K562 (cell line): ENCODE data around the gene KCNK6. TPM values are rescaled to one million over a fixed set of nuclear protein-coding genes. Genes with fewer than 3 reads are reported as not detected.

Source experiments
- ATAC-seq: fragments of 200-7000 bp; cut with Tn5 transposase; 3 replicates; pipeline ENCODE4 v1.9.1; 2020; ENCODE audit warnings: moderate library complexity
- BruUV-seq: library from RNA; stranded (reverse); fragments of 400-500 nt; replicated peaks from 2 replicates; lab custom pipeline; 2021; lab: Mats Ljungman, UMichigan
- CTCF ChIA-PET: fragments of 300-600 bp; formaldehyde crosslinking; extraction: SDS; loops from one replicate; lab custom pipeline; 2021; ENCODE audit warnings: low intra/inter-chr PET ratio; lab: Yijun Ruan, JAX
- POLR2A ChIA-PET: fragments of 300-600, 350-650 bp; sonication (Branson Sonifier 250); formaldehyde crosslinking; extraction: SDS; loops from one replicate; lab custom pipeline; 2021; ENCODE audit warnings: antibody characterized with exemption, inconsistent platforms; lab: Yijun Ruan, JAX
- DNase-seq, 4 experiments: peaks; one replicate each; pipeline versions ENCODE4 v3.0.0 to v3.0.0-alpha.2; 2011 to 2018; ENCODE audit warnings: low spot score in 3 of 4, mixed read lengths in 3 of 4; ENCODE audit errors: extremely low read depth in 1 of 4
- FAIRE-seq: peaks from 2 replicates; lab custom pipeline; 2011; peaks lifted over from hg19 to GRCh38; lab: Jason Lieb, UNC
- H2AFZ ChIP-seq: 2 replicates; pipeline ENCODE4 v1.6.0; 2011; ENCODE audit warnings: low read depth, low read length, control low read depth, inconsistent platforms
- H3K27ac ChIP-seq: fragments of 200-600 bp; 3 replicates; pipeline ENCODE4 v1.8.0; 2011; ENCODE audit warnings: low read depth, mild to moderate bottlenecking, control low read depth, inconsistent platforms, low read length, moderate library complexity, mixed read lengths; ENCODE audit errors: extremely low read depth
- H3K27me3 ChIP-seq, 2 experiments: fragments of 300-600 bp in 1 of 2; 2 replicates in 1 of 2; 3 replicates in 1 of 2; pipeline versions ENCODE4 v1.6.0 to v1.8.0; 2011; ENCODE audit warnings: inconsistent platforms in 2 of 2, low read length in 2 of 2, mild to moderate bottlenecking in 1 of 2, mixed read lengths in 1 of 2, moderate library complexity in 1 of 2; ENCODE audit not compliant: control insufficient read depth in 2 of 2, insufficient read depth in 2 of 2
- H3K36me3 ChIP-seq: fragments of 300-600 bp; 3 replicates; pipeline ENCODE4 v1.8.0; 2011; ENCODE audit warnings: mild to moderate bottlenecking, low read length, inconsistent platforms; ENCODE audit not compliant: control insufficient read depth, insufficient read depth
- H3K4me1 ChIP-seq, 2 experiments: fragments of 200-600 bp in 1 of 2; replicated peaks in 1 of 2; 2 replicates in 1 of 2; 3 replicates in 1 of 2; pipeline versions ENCODE4 v1.5.1 to v1.8.0; 2011; ENCODE audit warnings: inconsistent platforms in 2 of 2, low read length in 2 of 2, mild to moderate bottlenecking in 1 of 2, mixed read lengths in 1 of 2, moderate library complexity in 1 of 2; ENCODE audit not compliant: control insufficient read depth in 2 of 2, insufficient read depth in 2 of 2
- H3K4me2 ChIP-seq: 2 replicates; pipeline ENCODE4 v1.6.1; 2011; ENCODE audit warnings: low read length, control low read depth, inconsistent platforms, mixed read lengths; ENCODE audit not compliant: insufficient read depth
- H3K4me3 ChIP-seq: fragments of 200-600 bp; sonication (generic), shearing (Covaris generic); 2 replicates; pipeline ENCODE4 v1.5.1; 2016; ENCODE audit warnings: control low read depth, inconsistent platforms
- H3K79me2 ChIP-seq: fragments of 200-600 bp; 3 replicates; pipeline ENCODE4 v1.8.0; 2011; ENCODE audit warnings: low read length, inconsistent platforms; ENCODE audit not compliant: control insufficient read depth, insufficient read depth
- H3K9ac ChIP-seq, 2 experiments: 2 replicates each; pipeline versions ENCODE4 v1.6.0 to v1.6.1; 2011; ENCODE audit warnings: low read depth in 2 of 2, low read length in 2 of 2, control low read depth in 1 of 2, inconsistent platforms in 1 of 2, mild to moderate bottlenecking in 1 of 2, mixed read lengths in 1 of 2; ENCODE audit not compliant: insufficient read depth in 1 of 2
- H3K9me1 ChIP-seq: one replicate; pipeline ENCODE4 v1.6.0; 2011; ENCODE audit warnings: inconsistent platforms, mild to moderate bottlenecking, low read length, moderate library complexity; ENCODE audit not compliant: control insufficient read depth, insufficient read depth
- H3K9me3 ChIP-seq: replicated peaks from 2 replicates; pipeline ENCODE4 v1.5.1; 2011; ENCODE audit warnings: low read depth, low read length, inconsistent platforms; ENCODE audit not compliant: control insufficient read depth, insufficient read depth
- H4K20me1 ChIP-seq: replicated peaks from 2 replicates; pipeline ENCODE4 v1.6.1; 2011; ENCODE audit warnings: low read length, inconsistent platforms, mixed read lengths; ENCODE audit not compliant: control insufficient read depth, insufficient read depth
- CCNT2 ChIP-seq: IDR thresholded peaks from 2 replicates; pipeline ENCODE4 v1.6.1; 2011; ENCODE audit warnings: borderline replicate concordance, low read depth, mild to moderate bottlenecking, moderate library complexity, mixed read lengths, low read length; ENCODE audit not compliant: insufficient read length; ENCODE audit errors: extremely low read depth
- CHD4 ChIP-seq: fragments of 200-600 bp; sonication (generic); IDR thresholded peaks from 3 replicates; pipeline ENCODE4 v1.6.1; 2012; ENCODE audit warnings: low read depth, mild to moderate bottlenecking, mixed read lengths, low read length, inconsistent platforms; ENCODE audit not compliant: insufficient read depth, insufficient replicate concordance, poor library complexity, severe bottlenecking
- HNRNPLL ChIP-seq: fragments of 200-400 bp; formaldehyde crosslinking; IDR thresholded peaks from 2 replicates; pipeline ENCODE4 v1.6.1; 2017; ENCODE audit warnings: low read length, low read depth, mild to moderate bottlenecking; ENCODE audit not compliant: poor library complexity, severe bottlenecking
- NFE2 ChIP-seq: IDR thresholded peaks from 2 replicates; pipeline ENCODE4 v1.6.1; 2014; ENCODE audit warnings: antibody characterized with exemption, low read depth
- NKRF ChIP-seq: fragments of 450-650 bp; IDR thresholded peaks from 2 replicates; pipeline ENCODE4 v1.6.1; 2016; ENCODE audit warnings: borderline replicate concordance
- YBX1 ChIP-seq: fragments of 450-650 bp; IDR thresholded peaks from 2 replicates; pipeline ENCODE4 v1.7.1; 2016; ENCODE audit warnings: mild to moderate bottlenecking
- ZNF121 ChIP-seq: sonication (generic); formaldehyde crosslinking; conservative IDR thresholded peaks from 2 replicates; pipeline ENCODE4 v1.8.0; 2022; ENCODE audit warnings: missing genetic modification reagents
- ZNF175 ChIP-seq: fragments of 200-800 bp; sonication (Bioruptor generic); IDR thresholded peaks from 2 replicates; pipeline ENCODE4 v1.6.1; 2016; ENCODE audit warnings: low read depth, mild to moderate bottlenecking, missing genetic modification characterization, missing compliant biosample characterization
- ZNF316 ChIP-seq: fragments of 450-650 bp; IDR thresholded peaks from 2 replicates; pipeline ENCODE4 v1.6.1; 2016
- ZNF507 ChIP-seq: conservative IDR thresholded peaks from 2 replicates; pipeline ENCODE4 v1.6.1; 2017; ENCODE audit warnings: missing genetic modification characterization, missing compliant biosample characterization
- ZNF695 ChIP-seq: fragments of 450-650 bp; formaldehyde crosslinking; IDR thresholded peaks from 2 replicates; pipeline ENCODE4 v1.4.0; 2020; ENCODE audit warnings: mild to moderate bottlenecking, moderate library complexity
- WGBS: fragments of 100-300 bp; shearing (Covaris generic); methylation state at CpG from one replicate; pipeline ENCODE4 v1.1.6; 2016; ENCODE audit warnings: low coverage, mixed read lengths; ENCODE audit not compliant: insufficient coverage; ENCODE audit errors: missing lambda C conversion rate; 5-methylcytosine and 5-hydroxymethylcytosine counted together
- in situ Hi-C: fragments of 300-500 bp; cut with MboI; formaldehyde crosslinking; loops from 4 replicates; pipeline ENCODE4 v1.15.0; 2018; ENCODE audit warnings: inconsistent platforms, mixed read lengths
- intact Hi-C: fragments of 100-400 bp; cut with micrococcal nuclease; formaldehyde crosslinking; loops from 2 replicates; pipeline ENCODE4 v1.14.2; 2022
- polyA plus RNA-seq, 8 experiments: library from polyadenylated mRNA; depleted of rRNA in 4 of 8; stranded (reverse) in 5 of 8; unstranded in 3 of 8; fragments of >200 nt; fragmentation: Nextera tagmentation in 2 of 8; fragmentation: Illumina TruSeq in 1 of 8; extraction: Ambion mirVana in 2 of 8; extraction: Trizol in 1 of 8; gene quantifications; 2 replicates each; pipeline versions ENCODE4 v1.2.1 to v1.2.3, GENCODE V29; 2011 to 2014; ENCODE audit warnings: inconsistent platforms in 1 of 8, missing spikeins in 1 of 8
- total RNA-seq, 7 experiments: library from RNA; depleted of rRNA in 6 of 7; stranded (reverse); fragments of >200 nt in 6 of 7; fragmentation: Illumina TruSeq in 2 of 7; extraction: Trizol in 2 of 7; gene quantifications; 2 replicates each; pipeline versions ENCODE4 v1.2.1 to v1.2.3, GENCODE V29; 2011 to 2021; ENCODE audit warnings: low replicate concordance in 1 of 7

Gene KCNK6
- total and polyA plus RNA-seq, 9 of the 15 experiments (the other 6 are each of a cell fraction or from before 2014, with no cell fraction given) = 0.05 to 0.42 (median 0.15) TPM

- BruUV-seq = no TSS peak
- Histone ChIP-seq H3K27me3 (no peaks in the 10 kb centered on the region), H3K4me3 (no peak overlapping the region), H3K27ac (peak overlapping the region; percentile 41; the same call in 1 of the 3 replicates), H3K79me2 (peaks cover 69% of the 10 kb centered on the region), H4K20me1 (peaks cover 5% of the 10 kb centered on the region; the same call in 1 of the 2 replicates), H3K9me3 (no peaks in the 10 kb centered on the region), H3K9me1 (peaks cover 5% of the 10 kb centered on the region), H2AFZ (no peak overlapping the region), H3K4me2 (no peak overlapping the region), H3K36me3 (peaks cover 68% of the 10 kb centered on the region), H3K4me1 (peaks cover 15 to 51% of the 10 kb centered on the region in 2 experiments; a peak in 4 of 5 replicates), H3K9ac (peak overlapping the region; percentile 4 to 84; a peak in 2 of 4 replicates)
- POLR2A ChIA-PET = no interaction called here
- TF ChIP-seq NFE2 (no peak), ZNF121 (peak; percentile 64)
- FAIRE-seq = no peak
- in situ Hi-C loops = no loop called here
- 90% methylated on average over 6 of the region's 6 CpGs for WGBS
- no peak for DNase-seq
- intact Hi-C loops = no loop called here
- CTCF ChIA-PET = no interaction called here
- no peak for ATAC-seq
Measured at GRCh38 chr19:38310986-38311385, 8.7 kb upstream of the KCNK6 start.

GRCh38 chr19:38315657-38316476 lies 3.8 kb upstream of the KCNK6 start, which contains the start of gene YIF1B:
Gene YIF1B (minus strand): TSS chr19:38315947. CDS start chr19:38315917, 30 bp downstream.
- Histone ChIP-seq H2AFZ (peak within 1 kb of the TSS; percentile 69), H4K20me1 (no peaks in the 10 kb centered on the region; the same call in 1 of the 2 replicates), H3K27me3 (no peaks in the 10 kb centered on the region), H3K79me2 (peaks cover 46% of the 10 kb centered on the region), H3K9me3 (no peaks in the 10 kb centered on the region), H3K4me3 (peak within 1 kb of the TSS; percentile 90), H3K9me1 (no peaks in the 10 kb centered on the region), H3K27ac (peak within 1 kb of the TSS; percentile 99), H3K9ac (peak within 1 kb of the TSS; percentile 89 to 97), H3K36me3 (peaks cover 24% of the 10 kb centered on the region), H3K4me1 (peaks cover 42 to 64% of the 10 kb centered on the region in 2 experiments), H3K4me2 (peak within 1 kb of the TSS; percentile 100)
- ATAC-seq (peak; percentile 88), DNase-seq (peak; percentile 97 to 98 (median 97)), FAIRE-seq (peak; percentile 94)
- POLR2A ChIA-PET = no interaction called here
- BruUV-seq = no TSS peak
- under 1% methylated on average over 44 of the region's 64 CpGs for WGBS
- intact Hi-C loops = loop anchor here (1.0 kb wide), 2 partner anchors 19 to 46 kb away; partner anchors contain the start of gene CATSPERG
- in situ Hi-C loops = no loop called here
- CTCF ChIA-PET = no interaction called here
- TF ChIP-seq NKRF = no peak
- no peak for TF ChIP-seq ZNF316
- TF ChIP-seq ZNF507 (tag) = no peak
- no peak for TF ChIP-seq ZNF175 (CRISPR knock-in tag)
- peak; percentile 100 for TF ChIP-seq HNRNPLL
- TF ChIP-seq ZNF695 (CRISPR knock-in tag) = no peak
- TF ChIP-seq YBX1 = no peak
- peak; percentile 80 for TF ChIP-seq CCNT2
- TF ChIP-seq CHD4 = no peak
